ENCODE measurements around the gene XG. TPM values are rescaled to one million over a fixed set of nuclear protein-coding genes. Genes with fewer than 3 reads are reported as not detected.

XG gene
- total and polyA plus RNA-seq, 9 of the 15 experiments (the other 6 are each of a cell fraction or from before 2014, with no cell fraction given): 0.03 to 0.12 TPM; not detected in 7

DNA sequence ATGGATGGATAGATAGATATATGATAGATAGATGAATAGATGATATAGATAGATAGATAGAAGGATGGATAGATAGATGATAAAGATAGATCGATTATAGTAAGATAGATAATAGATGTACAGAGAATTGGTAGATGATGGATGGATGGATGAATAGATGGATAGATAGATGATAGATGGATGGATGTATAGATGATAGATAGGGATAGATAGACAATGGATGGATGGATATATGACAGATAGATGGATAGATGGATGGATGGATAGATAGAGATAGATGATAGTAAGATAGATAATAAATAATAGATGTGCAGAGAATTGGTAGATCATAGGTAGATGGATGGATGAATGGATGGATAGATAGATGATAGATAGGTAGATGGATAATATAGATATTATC is 89.1 kb downstream of the XG start (continued):
- TF ChIP-seq, protein P1, sequence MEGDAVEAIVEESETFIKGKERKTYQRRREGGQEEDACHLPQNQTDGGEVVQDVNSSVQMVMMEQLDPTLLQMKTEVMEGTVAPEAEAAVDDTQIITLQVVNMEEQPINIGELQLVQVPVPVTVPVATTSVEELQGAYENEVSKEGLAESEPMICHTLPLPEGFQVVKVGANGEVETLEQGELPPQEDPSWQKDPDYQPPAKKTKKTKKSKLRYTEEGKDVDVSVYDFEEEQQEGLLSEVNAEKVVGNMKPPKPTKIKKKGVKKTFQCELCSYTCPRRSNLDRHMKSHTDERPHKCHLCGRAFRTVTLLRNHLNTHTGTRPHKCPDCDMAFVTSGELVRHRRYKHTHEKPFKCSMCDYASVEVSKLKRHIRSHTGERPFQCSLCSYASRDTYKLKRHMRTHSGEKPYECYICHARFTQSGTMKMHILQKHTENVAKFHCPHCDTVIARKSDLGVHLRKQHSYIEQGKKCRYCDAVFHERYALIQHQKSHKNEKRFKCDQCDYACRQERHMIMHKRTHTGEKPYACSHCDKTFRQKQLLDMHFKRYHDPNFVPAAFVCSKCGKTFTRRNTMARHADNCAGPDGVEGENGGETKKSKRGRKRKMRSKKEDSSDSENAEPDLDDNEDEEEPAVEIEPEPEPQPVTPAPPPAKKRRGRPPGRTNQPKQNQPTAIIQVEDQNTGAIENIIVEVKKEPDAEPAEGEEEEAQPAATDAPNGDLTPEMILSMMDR (IDR thresholded peaks at IDR 0.05 in 2 of 3, conservative IDR thresholded peaks at IDR 0.05 in 1 of 3; ENCODE audit: insufficient read depth in 2 of 3, low read depth in 1 of 3, low read length in 3 of 3): no peak
- TF ChIP-seq SRSF7 (optimal IDR thresholded peaks at IDR 0.05; ENCODE audit: low read depth, low read length): no peak
- TF ChIP-seq, protein P2, sequence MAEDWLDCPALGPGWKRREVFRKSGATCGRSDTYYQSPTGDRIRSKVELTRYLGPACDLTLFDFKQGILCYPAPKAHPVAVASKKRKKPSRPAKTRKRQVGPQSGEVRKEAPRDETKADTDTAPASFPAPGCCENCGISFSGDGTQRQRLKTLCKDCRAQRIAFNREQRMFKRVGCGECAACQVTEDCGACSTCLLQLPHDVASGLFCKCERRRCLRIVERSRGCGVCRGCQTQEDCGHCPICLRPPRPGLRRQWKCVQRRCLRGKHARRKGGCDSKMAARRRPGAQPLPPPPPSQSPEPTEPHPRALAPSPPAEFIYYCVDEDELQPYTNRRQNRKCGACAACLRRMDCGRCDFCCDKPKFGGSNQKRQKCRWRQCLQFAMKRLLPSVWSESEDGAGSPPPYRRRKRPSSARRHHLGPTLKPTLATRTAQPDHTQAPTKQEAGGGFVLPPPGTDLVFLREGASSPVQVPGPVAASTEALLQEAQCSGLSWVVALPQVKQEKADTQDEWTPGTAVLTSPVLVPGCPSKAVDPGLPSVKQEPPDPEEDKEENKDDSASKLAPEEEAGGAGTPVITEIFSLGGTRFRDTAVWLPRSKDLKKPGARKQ (CRISPR knock-in tag; IDR thresholded peaks at IDR 0.05): no peak
- no peak for TF ChIP-seq SOX6 (IDR thresholded peaks at IDR 0.05)
- TF ChIP-seq RBM17 (IDR thresholded peaks at IDR 0.05; ENCODE audit: borderline replicate concordance, low read depth, low read length): no peak
- TF ChIP-seq BMI1 (IDR thresholded peaks at IDR 0.05; ENCODE audit: low read length): no peak
- no peak for TF ChIP-seq RBBP5 (IDR thresholded peaks at IDR 0.05; ENCODE audit: borderline replicate concordance, insufficient read depth, low read length, poor library complexity, severe bottlenecking)
- TF ChIP-seq, protein P3, sequence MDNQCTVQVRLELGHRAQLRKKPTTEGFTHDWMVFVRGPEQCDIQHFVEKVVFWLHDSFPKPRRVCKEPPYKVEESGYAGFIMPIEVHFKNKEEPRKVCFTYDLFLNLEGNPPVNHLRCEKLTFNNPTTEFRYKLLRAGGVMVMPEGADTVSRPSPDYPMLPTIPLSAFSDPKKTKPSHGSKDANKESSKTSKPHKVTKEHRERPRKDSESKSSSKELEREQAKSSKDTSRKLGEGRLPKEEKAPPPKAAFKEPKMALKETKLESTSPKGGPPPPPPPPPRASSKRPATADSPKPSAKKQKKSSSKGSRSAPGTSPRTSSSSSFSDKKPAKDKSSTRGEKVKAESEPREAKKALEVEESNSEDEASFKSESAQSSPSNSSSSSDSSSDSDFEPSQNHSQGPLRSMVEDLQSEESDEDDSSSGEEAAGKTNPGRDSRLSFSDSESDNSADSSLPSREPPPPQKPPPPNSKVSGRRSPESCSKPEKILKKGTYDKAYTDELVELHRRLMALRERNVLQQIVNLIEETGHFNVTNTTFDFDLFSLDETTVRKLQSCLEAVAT (IDR thresholded peaks at IDR 0.05): no peak
- no peak for TF ChIP-seq FOXA3 (CRISPR knock-in tag; conservative IDR thresholded peaks at IDR 0.05 in 1 of 2, IDR thresholded peaks at IDR 0.05 in 1 of 2)
- TF ChIP-seq, protein P4, sequence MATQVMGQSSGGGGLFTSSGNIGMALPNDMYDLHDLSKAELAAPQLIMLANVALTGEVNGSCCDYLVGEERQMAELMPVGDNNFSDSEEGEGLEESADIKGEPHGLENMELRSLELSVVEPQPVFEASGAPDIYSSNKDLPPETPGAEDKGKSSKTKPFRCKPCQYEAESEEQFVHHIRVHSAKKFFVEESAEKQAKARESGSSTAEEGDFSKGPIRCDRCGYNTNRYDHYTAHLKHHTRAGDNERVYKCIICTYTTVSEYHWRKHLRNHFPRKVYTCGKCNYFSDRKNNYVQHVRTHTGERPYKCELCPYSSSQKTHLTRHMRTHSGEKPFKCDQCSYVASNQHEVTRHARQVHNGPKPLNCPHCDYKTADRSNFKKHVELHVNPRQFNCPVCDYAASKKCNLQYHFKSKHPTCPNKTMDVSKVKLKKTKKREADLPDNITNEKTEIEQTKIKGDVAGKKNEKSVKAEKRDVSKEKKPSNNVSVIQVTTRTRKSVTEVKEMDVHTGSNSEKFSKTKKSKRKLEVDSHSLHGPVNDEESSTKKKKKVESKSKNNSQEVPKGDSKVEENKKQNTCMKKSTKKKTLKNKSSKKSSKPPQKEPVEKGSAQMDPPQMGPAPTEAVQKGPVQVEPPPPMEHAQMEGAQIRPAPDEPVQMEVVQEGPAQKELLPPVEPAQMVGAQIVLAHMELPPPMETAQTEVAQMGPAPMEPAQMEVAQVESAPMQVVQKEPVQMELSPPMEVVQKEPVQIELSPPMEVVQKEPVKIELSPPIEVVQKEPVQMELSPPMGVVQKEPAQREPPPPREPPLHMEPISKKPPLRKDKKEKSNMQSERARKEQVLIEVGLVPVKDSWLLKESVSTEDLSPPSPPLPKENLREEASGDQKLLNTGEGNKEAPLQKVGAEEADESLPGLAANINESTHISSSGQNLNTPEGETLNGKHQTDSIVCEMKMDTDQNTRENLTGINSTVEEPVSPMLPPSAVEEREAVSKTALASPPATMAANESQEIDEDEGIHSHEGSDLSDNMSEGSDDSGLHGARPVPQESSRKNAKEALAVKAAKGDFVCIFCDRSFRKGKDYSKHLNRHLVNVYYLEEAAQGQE (IDR thresholded peaks at IDR 0.05; ENCODE audit: borderline replicate concordance): no peak
- TF ChIP-seq, protein P4 (CRISPR knock-in tag; IDR thresholded peaks at IDR 0.05; ENCODE audit: low read depth): no peak
- TF ChIP-seq HDAC6 (IDR thresholded peaks at IDR 0.05; ENCODE audit: low read depth, low read length): no peak
